Measurements from ENCODE around the gene B4GALNT2.

The B4GALNT2 gene

GRCh38 chr17:49111934-49112333 is 20.6 kb upstream of the B4GALNT2 start:
- DNase-seq = no peak
- no peak for TF ChIP-seq CTCF (IDR thresholded peaks at IDR 0.05; ENCODE audit: low read depth, low read length)
- Histone ChIP-seq H3K27me3 (ENCODE audit: insufficient read depth, low read depth, severe bottlenecking) (no peaks in the 10 kb centered on the region), H3K36me3 (no peaks in the 10 kb centered on the region), H3K4me3 (ENCODE audit: low read depth, low read length) (no peak overlapping the region), H3K9me3 (ENCODE audit: severe bottlenecking) (no peaks in the 10 kb centered on the region), H3K27ac (no peak overlapping the region)

- no peak for DNase-seq
Measured at GRCh38 chr17:49112936-49113335, 19.6 kb upstream of the B4GALNT2 start.

GRCh38 chr17:49114703-49115102 is 17.9 kb upstream of the B4GALNT2 start:
- DNase-seq = no peak
- no peaks in the 10 kb centered on the region for H3K36me3 ChIP-seq
- H3K4me3 ChIP-seq (ENCODE audit: low read depth, low read length) = no peak overlapping the region
- no peak overlapping the region for H3K27ac ChIP-seq
- TF ChIP-seq CTCF (IDR thresholded peaks at IDR 0.05; ENCODE audit: low read depth, low read length) = no peak
- no peaks in the 10 kb centered on the region for H3K27me3 ChIP-seq (ENCODE audit: insufficient read depth, low read depth, severe bottlenecking)
- no peaks in the 10 kb centered on the region for H3K9me3 ChIP-seq (ENCODE audit: severe bottlenecking)

More at GRCh38 chr17:49112936-49113335, 19.6 kb upstream of the B4GALNT2 start:
- Histone ChIP-seq H3K36me3 (no peaks in the 10 kb centered on the region), H3K4me3 (ENCODE audit: low read depth, low read length) (no peak overlapping the region), H3K9me3 (ENCODE audit: severe bottlenecking) (no peaks in the 10 kb centered on the region), H3K27ac (no peak overlapping the region), H3K27me3 (ENCODE audit: insufficient read depth, low read depth, severe bottlenecking) (no peaks in the 10 kb centered on the region)
- TF ChIP-seq CTCF (IDR thresholded peaks at IDR 0.05; ENCODE audit: low read depth, low read length) = no peak

- DNase-seq = no peak
- Histone ChIP-seq H3K36me3 (no peaks in the 10 kb centered on the region), H3K27ac (no peak overlapping the region), H3K4me3 (ENCODE audit: low read depth, low read length) (no peak overlapping the region), H3K9me3 (ENCODE audit: severe bottlenecking) (peaks cover 14% of the 10 kb centered on the region), H3K27me3 (ENCODE audit: insufficient read depth, low read depth, severe bottlenecking) (no peaks in the 10 kb centered on the region)
- TF ChIP-seq CTCF (IDR thresholded peaks at IDR 0.05; ENCODE audit: low read depth, low read length) = no peak
Measured at GRCh38 chr17:49117587-49118230, 14.9 kb upstream of the B4GALNT2 start.

- TF ChIP-seq CTCF (IDR thresholded peaks at IDR 0.05; ENCODE audit: low read depth, low read length) = no peak
- no peaks in the 10 kb centered on the region for H3K27me3 ChIP-seq (ENCODE audit: insufficient read depth, low read depth, severe bottlenecking)
- H3K4me3 ChIP-seq (ENCODE audit: low read depth, low read length) = no peak overlapping the region
- H3K9me3 ChIP-seq (ENCODE audit: severe bottlenecking) = peaks cover 14% of the 10 kb centered on the region
- no peak overlapping the region for H3K27ac ChIP-seq
- H3K36me3 ChIP-seq = no peaks in the 10 kb centered on the region
- no peak for DNase-seq
Measured at GRCh38 chr17:49120166-49120565, 12.4 kb upstream of the B4GALNT2 start.

Measured in WERI-Rb-1 (cell line).